HL-60/S4 treated with retinoic acid at 250 ng/mL for 4 days and 3 days (cell line): ENCODE results near the gene HEYL.

Source experiments
- in situ Hi-C: fragments of 300-500 bp; cut with MboI; formaldehyde crosslinking; loops from 2 replicates; pipeline ENCODE4 v1.7.0; 2022; ENCODE audit warnings: low sequenced_read_pairs

HEYL gene

GRCh38 chr1:39642796-39643195 is 3.4 kb upstream of the HEYL start:
- in situ Hi-C loops, result no loop called here

- in situ Hi-C loops, result no loop called here
Measured at GRCh38 chr1:39640861-39641260, 1.4 kb upstream of the HEYL start.

GRCh38 chr1:39638965-39639304 is 508 bp downstream of the HEYL start:
- in situ Hi-C loops, result no loop called here

DNA sequence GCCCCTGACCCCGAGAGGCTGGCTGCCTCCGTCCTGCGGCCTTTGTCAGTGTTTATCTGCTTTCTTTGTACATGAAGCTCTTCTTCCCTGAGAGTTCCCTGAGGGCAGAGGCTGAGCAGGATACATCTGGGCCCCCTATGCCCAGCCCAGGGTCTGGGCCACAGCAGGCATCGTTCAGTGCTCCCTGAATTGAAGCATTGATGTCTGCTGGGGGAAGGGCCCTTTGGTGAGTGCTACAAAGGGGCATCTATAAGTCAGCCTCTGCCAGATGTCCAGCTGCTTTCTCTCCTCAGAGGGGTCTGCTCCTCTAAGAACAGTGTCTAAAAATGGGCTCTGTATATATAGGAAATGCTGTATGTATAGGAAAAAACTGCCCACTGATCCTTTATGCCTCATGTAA is 2.1 kb downstream of the HEYL start:
- in situ Hi-C loops, result no loop called here

DNA sequence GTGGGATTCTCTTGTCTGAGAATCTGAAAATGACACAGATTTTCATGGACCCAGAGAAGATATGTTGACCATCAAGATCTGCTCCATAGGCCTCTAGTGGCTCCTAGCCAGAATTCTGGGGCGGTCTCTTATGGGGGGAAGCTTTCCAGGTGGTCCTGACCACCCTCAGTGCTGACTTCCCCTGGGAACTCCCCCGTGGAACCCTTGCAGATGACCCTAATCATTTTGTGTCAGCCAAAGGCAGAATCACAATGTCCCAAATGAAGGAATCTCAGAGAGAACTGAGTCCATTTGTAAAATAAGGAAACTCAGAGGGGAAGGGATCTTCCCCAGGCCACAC is 3.6 kb downstream of the HEYL start:
- in situ Hi-C loops, result no loop called here

GRCh38 chr1:39635205-39635870 is 4.1 kb downstream of the HEYL start:
- in situ Hi-C loops, result no loop called here

DNA sequence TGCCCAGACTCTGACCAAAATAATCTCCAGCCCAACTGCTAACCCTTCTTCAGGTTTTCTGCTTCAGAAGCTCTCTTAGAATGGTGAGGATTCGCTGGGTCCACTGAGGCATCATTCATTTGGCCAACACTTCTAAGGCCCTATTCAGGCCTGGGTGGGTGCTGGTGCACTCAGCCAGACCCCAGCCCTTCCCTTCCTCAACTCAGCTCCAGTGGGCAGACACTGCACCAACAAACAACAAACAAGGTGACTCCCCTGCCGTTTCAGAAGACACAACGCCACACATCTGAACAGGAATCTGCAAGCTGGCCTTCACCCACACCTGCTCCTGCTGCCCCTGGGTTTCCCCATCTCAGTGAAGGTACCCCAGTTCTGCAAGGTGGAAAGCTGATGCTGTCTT is 6.0 kb downstream of the HEYL start:
- in situ Hi-C loops, result no loop called here

GRCh38 chr1:39632682-39633417 is 6.6 kb downstream of the HEYL start:
- in situ Hi-C loops, result no loop called here

- in situ Hi-C loops, result no loop called here
Measured at GRCh38 chr1:39632323-39632681, 7.1 kb downstream of the HEYL start.

DNA sequence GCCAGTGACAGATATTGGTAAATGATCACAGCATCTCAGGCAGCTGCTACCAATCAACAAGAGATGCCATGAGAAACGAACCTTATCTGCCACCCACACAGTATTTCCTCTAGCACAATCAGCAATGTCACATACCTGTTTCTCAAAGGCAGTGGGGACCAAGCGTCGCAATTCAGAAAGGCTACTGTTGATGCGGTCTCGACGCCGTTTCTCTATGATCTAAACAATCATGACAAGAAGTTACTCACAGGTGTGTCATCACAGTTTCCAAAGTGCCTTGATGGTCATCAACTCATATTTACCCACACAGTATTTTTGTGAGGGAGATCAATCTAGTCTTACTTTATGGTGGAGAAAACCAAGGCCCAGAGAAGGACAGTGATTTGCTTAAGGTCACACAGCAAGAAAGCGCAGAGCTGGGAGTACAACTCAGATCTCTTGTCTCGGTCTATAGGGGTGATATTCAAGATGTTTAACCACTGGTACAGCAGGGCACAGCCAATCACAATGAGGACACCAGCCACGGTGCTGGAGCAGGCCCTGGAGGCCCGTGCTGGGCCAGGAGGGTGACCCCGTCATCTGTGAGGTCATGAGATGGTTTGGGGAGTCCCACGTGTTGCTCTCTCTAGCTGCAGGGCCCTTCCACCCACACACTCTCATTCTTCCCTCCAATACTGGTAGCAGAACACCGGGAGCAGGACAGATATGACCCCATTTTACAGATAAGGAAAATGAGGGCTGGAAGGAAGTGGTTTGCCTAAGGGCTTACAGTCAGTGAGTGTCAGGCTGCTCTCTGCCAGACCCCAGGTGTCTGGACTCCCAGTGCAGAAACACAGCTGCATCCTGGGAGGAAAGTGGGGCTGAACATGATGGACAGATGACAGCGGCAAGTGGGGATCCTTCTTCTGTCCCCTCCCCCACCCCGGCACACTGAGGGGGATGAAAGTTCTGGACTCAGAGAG is 7.8 kb downstream of the HEYL start:
- in situ Hi-C loops, result no loop called here

GRCh38 chr1:39628807-39629350 is 10.6 kb downstream of the HEYL start:
- in situ Hi-C loops, result no loop called here

DNA sequence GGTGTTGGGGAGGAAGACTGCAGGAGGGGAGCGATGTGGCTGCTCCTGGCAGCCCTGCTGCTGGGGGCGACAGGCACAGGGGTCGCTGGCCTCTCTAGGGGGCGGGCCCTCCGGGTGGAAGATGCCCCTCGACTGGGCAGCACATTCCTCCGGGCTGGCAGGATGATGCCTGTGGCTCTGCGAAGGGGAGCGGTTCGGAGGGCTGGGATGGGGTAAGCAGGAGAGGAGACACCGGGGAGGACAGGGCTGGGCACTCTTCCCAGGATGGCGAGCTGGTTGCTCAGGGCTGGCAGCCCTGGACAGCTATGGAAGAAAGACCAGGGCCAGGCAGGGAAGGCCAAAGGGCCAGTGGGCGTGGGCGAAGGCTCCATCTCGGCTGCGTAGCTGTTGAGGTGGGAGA is 12.8 kb downstream of the HEYL start:
- in situ Hi-C loops, result no loop called here

DNA sequence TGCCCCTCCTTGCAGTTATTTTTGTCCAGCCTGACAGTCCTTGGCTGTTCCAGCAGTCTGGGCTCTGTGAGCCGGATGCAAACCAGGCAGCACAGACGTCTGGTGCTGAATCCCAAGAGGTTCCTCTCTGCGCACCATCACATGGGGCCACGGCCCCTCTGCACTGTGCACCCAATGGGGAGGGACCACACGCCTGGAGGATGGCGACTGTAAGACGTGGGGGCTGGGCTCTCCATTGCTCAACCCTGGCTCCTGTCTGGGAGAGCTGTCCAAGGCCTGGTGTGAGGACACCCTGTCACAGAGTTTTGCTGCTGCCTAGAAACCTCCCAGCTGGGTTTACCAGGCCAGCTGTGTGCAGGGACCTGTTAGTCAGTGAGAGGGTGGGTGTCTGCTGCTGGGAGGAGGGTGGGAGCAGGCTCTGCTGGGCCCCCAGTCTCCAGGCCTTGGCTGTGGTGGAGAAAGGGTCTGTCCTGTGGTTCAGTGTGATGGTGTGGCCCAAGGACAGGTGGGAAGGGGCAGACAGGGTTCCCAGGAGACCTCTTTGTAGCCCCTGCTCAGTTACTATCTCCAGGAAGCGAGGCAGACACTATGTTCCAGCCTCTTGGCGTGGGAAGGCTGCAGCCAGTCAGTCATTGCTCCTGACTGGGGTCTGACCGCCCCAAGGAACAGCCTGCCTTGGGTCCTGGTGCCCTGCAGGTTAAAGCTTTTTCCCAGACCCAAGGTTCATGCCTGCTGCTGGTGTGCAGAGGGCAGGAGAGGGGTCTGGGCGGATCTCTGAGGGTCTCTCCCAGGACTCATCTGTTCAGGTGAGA is 13.8 kb downstream of the HEYL start:
- in situ Hi-C loops, result no loop called here

DNA sequence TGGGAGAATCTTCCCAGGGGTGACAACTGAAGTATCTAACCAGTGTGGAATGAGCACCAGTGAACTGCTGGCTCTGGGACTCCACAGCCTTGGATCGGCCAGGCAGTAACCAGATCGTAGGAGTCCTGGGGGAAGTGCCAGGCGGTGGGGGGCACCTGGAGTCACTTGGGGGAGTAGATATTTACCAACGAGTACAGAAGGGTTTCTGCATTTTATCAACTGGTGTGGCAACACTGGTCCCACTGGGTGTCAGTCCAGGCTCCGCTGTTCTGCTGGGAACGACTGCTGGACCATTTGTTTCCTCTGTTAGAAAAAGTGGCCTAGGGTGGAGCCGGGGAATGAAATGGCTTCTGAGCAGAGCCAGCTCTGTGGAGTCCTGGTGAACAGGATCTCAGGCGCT is 14.4 kb downstream of the HEYL start:
- in situ Hi-C loops, result no loop called here

GRCh38 chr1:39623053-39623452 is 16.4 kb downstream of the HEYL start:
- in situ Hi-C loops, result no loop called here

DNA sequence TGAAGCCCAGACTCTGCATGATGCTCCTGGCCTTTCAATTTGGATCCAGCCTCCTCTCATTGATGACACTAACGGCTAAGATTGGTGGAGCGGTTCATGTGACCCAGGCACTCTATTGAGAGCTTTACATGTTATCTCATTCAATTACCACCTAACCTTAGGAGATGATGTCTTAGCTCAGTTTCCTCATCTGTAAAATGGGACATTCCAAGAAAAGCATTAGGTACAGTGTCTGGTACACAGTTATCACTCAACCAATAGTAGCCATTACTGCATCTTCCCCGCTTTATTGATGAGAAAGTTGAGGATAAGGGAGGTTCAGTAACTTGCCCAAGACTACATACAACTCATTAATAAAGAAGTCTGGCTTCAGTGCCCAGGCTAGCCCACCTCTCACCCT is 17.0 kb downstream of the HEYL start:
- in situ Hi-C loops, result no loop called here

- in situ Hi-C loops, result no loop called here
Measured at GRCh38 chr1:39620659-39621165, 18.7 kb downstream of the HEYL start.

DNA sequence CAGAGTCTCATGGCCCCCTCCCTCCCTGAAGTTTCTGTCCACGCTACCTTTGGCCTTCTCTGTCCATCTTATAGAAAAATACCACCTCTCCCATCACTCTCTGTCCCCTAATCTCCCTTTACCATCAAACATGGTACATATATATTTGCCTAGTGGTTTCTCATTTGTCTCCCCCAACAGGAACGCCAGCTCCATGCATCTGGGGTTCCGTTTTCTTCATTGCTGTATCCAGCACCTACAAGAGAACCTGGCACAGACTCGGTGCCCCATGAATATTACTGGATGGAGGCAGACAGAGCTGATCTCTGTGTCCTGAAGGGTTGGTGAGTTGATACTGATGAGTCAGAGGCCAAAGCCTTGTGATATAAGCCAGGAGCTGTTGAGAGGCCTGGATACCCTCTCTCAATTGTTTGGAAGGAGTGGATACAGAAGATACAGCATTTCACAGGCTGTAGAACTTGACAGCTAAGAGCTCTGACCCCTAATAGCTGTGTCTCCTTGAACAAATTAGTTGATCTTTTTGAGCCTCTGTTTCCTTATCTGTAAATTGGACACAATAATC is 21.9 kb downstream of the HEYL start:
- in situ Hi-C loops, result no loop called here

- in situ Hi-C loops, result no loop called here
Measured at GRCh38 chr1:39615086-39615673, 24.3 kb downstream of the HEYL start.

GRCh38 chr1:39614488-39614887 is 25.0 kb downstream of the HEYL start:
- in situ Hi-C loops, result no loop called here
